ENCODE measurements around the gene LRRC15.

GRCh38 chr3:194377708-194378107, 8.2 kb upstream of the LRRC15 start:
- TF ChIP-seq POLR2AphosphoS5 (IDR thresholded peaks at IDR 0.05; ENCODE audit: insufficient read depth in 1 of 2, low read depth in 1 of 2) (no peak), CTCF (IDR thresholded peaks at IDR 0.05) (no peak)

Data from vagina (tissue), 2 donors.